IPS-NIHi11 (cell line): ENCODE results near the gene GTPBP2.
A peak's percentile ranks its signal among the peaks of the same experiment; 100 is the strongest.
"Not testable (repeated sequence)": the region's sequence is repeated elsewhere in the genome, so short reads cannot be mapped to it uniquely, and the experiment has no call there.

Source experiments
- DNase-seq: peaks from one replicate; pipeline ENCODE4 v3.0.0; 2012; ENCODE audit warnings: mixed read lengths, low spot score

The GTPBP2 gene

DNA sequence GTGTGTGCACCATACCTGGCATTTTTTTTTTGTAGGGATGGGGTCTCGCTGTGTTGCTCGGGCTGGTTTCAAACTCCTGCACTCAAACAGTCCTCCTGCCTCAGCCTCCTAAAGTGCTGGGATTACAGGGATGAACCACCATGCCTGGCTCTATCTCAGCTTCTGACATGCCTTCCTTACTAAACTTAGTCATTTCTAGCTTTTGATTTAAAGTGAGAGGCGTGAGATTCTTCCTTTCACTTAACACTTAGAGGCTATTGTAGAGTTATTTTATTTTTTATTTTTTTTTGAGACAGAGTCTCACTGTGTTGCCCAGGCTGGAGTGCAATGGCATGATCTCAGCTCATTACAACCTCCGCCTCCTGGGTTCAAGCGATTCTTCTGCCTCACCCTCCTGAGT lies 33.9 kb upstream of the GTPBP2 start:
- not testable (repeated sequence) for DNase-seq

DNA sequence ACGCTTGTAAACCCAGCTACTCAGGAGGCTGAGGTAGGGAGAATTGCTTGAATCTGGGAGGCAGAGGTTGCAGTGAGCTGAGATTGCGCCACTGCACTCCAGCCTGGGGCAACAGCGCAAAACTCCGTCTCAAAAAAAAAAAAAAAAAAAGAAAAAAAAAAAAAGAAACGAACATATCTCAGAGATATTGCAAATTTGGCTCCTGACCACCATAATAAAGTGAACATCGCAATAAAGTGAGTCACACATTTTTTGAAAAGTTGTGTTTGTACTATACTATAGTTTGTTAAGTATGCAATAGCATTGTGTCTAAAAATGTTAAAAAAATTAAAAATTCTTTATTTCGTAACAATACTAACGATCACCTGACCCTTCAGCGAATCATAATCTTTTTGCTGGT lies 29.1 kb upstream of the GTPBP2 start:
- no peak for DNase-seq

- peak; percentile 31 for DNase-seq
Measured at GRCh38 chr6:43657221-43657802, 28.2 kb upstream of the GTPBP2 start.

DNA sequence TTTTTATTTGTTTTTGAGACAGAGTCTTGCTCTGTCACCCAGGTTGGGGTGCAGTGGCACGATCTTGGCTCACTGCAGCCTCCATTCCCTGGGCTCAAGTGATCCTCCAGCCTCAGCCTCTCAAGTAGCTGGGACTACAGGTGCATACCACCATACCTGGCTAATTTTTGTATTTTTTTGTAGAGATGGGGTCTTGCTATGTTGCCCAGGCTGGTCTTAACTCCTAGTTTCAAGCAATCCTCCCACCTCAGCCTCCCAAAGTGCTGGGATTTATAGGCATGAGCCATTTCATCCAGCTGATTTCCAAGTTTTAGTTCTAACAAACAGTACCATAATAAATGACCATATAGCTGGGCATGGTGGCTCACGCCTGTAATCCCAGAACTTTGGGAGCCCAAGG lies 23.8 kb upstream of the GTPBP2 start:
- DNase-seq, result not testable (repeated sequence)

GRCh38 chr6:43648248-43648647 lies 19.2 kb upstream of the GTPBP2 start:
- DNase-seq, result no peak

DNA sequence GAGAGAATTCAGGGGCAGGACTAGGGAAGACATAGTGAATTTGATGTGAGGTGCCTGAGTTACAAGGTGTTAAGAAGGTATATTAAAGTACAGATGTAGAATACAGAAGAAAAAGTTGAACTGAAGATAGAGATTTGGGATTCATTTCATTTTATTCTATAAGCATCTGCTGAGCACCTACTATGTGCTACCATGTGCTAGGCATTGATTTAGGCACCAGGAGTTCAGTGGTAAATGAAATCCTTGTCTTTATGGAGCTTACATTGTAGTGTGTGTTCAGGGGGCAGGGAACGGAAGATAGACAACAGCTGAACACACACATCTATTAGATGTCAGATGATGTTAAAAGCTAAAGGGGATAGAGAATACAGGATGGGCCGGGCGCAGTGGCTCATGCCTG lies 18.5 kb upstream of the GTPBP2 start:
- DNase-seq, result no peak

- DNase-seq, result no peak
Measured at GRCh38 chr6:43645613-43645964, 16.5 kb upstream of the GTPBP2 start.

DNA sequence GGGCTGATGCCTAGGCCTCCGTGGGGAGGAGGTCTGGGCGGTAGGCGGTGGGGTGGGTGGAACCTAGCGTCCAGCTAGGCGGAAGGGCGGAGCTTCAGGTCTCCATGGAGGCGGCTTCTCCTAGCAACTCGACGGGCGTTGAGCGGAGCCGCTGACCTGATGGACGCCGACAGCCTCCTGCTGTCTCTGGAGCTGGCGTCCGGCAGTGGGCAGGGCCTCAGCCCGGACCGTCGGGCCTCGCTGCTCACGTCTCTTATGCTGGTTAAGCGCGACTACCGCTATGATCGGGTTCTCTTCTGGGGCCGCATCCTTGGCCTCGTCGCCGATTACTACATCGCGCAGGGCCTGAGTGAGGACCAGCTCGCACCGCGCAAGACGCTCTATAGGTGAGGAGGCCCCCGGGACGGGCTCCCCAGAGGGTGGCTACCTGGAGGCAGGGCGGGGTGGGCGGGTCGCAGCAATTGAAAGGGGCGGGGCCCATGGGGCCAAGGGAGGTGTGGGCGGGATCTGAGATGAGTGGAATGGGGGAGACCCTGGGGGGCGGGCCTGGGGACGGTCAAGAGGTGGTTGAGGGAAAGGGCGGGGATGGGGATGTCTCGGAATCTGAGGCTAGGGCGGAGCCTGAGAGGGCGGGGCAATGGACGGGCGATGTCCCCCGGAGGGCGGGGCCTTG lies 16.0 kb upstream of the GTPBP2 start, which contains the start of gene RSPH9:
TSS of gene RSPH9 (plus strand) at position 97 of the 673 bp plus-strand sequence. CDS start at position 160, 63 bp downstream.
- DNase-seq, result peak; percentile 93

- no peak for DNase-seq
Measured at GRCh38 chr6:43639984-43640800, 11.1 kb upstream of the GTPBP2 start.

GRCh38 chr6:43636308-43636659 lies 7.2 kb upstream of the GTPBP2 start:
- DNase-seq, result no peak

- peak; percentile 82 for DNase-seq
Measured at GRCh38 chr6:43635387-43636307, 6.6 kb upstream of the GTPBP2 start, which contains the start of gene MAD2L1BP. Gene MAD2L1BP, plus strand, starts transcription at chr6:43635840. Its CDS starts 36 bp downstream, at chr6:43635876.

- DNase-seq, result no peak
Measured at GRCh38 chr6:43634702-43635303, 5.7 kb upstream of the GTPBP2 start.

GRCh38 chr6:43633002-43633401 lies 3.9 kb upstream of the GTPBP2 start:
- DNase-seq, result not testable (repeated sequence)

- DNase-seq, result no peak
Measured at GRCh38 chr6:43630980-43631619, 2.0 kb upstream of the GTPBP2 start.

DNA sequence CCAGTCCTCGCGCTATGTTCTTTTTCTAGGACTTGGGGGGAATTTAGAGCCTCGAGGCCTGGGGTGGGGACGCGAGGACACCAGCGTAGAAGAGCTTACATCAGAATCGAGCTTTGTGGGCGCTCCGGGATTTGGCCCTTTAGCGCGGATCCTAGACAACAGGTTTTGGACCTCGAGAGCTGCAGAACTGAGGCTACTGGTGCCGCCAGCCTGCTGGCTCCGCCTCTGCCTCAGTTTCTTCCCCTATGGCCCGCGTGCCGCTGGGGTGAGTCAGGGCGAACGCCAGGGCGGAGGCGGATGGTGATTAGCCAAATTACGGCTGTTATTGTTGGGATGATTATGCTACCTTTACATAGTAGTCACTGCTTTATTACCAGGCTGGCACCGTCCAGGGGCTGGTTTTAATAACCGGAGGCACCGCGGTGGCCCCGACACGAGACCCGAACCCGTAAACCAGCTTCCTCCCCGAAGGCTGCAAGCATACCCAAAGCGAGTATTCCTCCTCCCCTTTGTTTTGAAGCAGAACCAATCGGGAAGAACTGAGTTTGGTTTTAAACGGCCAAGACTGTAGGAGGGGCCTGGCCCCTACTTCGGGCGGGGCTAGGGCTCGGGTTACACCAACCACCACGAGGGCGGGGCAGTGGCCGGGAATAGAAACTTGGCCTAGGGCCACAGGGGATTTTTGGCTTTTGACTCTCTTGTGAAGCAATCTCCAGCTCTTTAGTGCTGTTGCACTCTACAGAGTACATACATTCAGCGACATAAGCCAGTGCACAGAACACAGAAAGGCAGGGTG lies 639 bp upstream of the GTPBP2 start:
- DNase-seq, result peak; percentile 94

GRCh38 chr6:43628393-43629103 lies 516 bp downstream of the GTPBP2 start:
- peak; percentile 84 for DNase-seq

- peak; percentile 23 for DNase-seq
Measured at GRCh38 chr6:43627008-43627825, 1.8 kb downstream of the GTPBP2 start.

DNA sequence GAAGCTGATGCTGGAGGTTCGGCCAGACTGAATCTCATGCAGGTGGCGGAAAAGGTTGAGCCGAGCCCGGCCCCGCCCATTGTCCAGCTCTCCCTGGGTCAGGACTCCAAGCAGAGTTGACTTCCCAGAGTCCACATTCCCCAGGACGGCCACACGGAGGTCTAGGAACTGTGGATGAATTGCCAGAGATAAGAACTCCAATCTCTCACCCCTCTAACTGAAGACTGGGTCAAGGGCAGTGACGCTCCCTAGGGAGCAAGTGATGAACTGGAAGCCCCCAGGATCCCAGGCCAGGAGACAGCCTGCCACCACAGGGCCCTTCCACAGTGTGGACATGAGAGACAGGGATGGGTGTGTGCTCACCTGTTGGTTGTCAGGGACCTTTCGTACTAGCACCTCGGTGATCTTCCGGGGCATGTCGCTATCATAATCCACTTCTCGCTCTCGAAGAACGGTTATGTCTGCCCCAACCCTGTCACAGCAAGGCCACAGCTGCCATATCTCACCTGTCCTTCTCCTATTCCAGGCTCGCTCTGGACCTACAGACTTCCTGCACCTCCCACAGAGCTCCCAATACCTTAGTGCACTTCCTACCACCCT lies 3.6 kb downstream of the GTPBP2 start:
- no peak for DNase-seq
